A549 (cell line): ENCODE data around the gene RMRP. TPM values are rescaled to one million over a fixed set of nuclear protein-coding genes. Genes with fewer than 3 reads are reported as not detected.
A peak's percentile ranks its signal among the peaks of the same experiment; 100 is the strongest.

ENCODE experiments used
- ATAC-seq, 2 experiments: fragments of 200-7000 bp in 1 of 2; fragments of >200 bp in 1 of 2; cut with Nextera tagmentation in 1 of 2; cut with Tn5 transposase in 1 of 2; 3 replicates each; pipeline versions ENCODE4 v1.8.0 to v1.9.1; 2018 to 2020; ENCODE audit warnings: mild to moderate bottlenecking in 1 of 2, moderate library complexity in 1 of 2
- CTCF ChIA-PET: fragments of 300-600 bp; sonication (Branson Sonifier 250); formaldehyde crosslinking; extraction: SDS; loops from one replicate; lab custom pipeline; 2021; ENCODE audit warnings: antibody characterized with exemption, inconsistent platforms; lab: Yijun Ruan, JAX
- POLR2A ChIA-PET: fragments of 350-600 bp; formaldehyde crosslinking; extraction: SDS; loops from one replicate; lab custom pipeline; 2021; ENCODE audit warnings: antibody characterized with exemption, inconsistent platforms; lab: Yijun Ruan, JAX
- DNase-seq, 2 experiments: peaks; one replicate each; pipeline versions ENCODE4 v3.0.0 to v3.0.0-alpha.2; 2011 to 2016; ENCODE audit warnings: low read depth in 1 of 2, low spot score in 1 of 2
- FAIRE-seq: peaks from 2 replicates; lab custom pipeline; 2011; peaks lifted over from hg19 to GRCh38; lab: Jason Lieb, UNC
- H3K27ac ChIP-seq, 2 experiments: fragments of >200 bp; sonication (Bioruptor Twin); formaldehyde crosslinking; 3 replicates each; pipeline ENCODE4 v1.5.1; 2016 to 2017
- H3K4me1 ChIP-seq: fragments of >200 bp; sonication (Bioruptor Twin); formaldehyde crosslinking; 3 replicates; pipeline ENCODE4 v1.6.1; 2016
- H3K4me2 ChIP-seq: fragments of >200 bp; sonication (Bioruptor Twin); formaldehyde crosslinking; 3 replicates; pipeline ENCODE4 v1.6.1; 2016
- H3K4me3 ChIP-seq: fragments of >200 bp; sonication (Bioruptor Twin); formaldehyde crosslinking; 3 replicates; pipeline ENCODE4 v1.5.1; 2016
- H3K9me3 ChIP-seq: fragments of >200 bp; sonication (Bioruptor Twin); formaldehyde crosslinking; 3 replicates; pipeline ENCODE4 v1.6.1; 2016
- BHLHE40 ChIP-seq: IDR thresholded peaks from 2 replicates; pipeline ENCODE4 v1.6.1; 2012; ENCODE audit warnings: low read depth, low read length, inconsistent platforms
- CBX2 ChIP-seq: fragments of 200-600 bp; sonication (generic); IDR thresholded peaks from 2 replicates; pipeline ENCODE4 v1.6.1; 2016; ENCODE audit warnings: low read depth, mild to moderate bottlenecking, borderline replicate concordance
- CBX8 ChIP-seq: fragments of 200-600 bp; sonication (generic); IDR thresholded peaks from 2 replicates; pipeline ENCODE4 v1.6.1; 2016
- CEBPB ChIP-seq, 2 experiments: fragments of >200 bp in 1 of 2; sonication (Bioruptor Twin) in 1 of 2; formaldehyde crosslinking in 1 of 2; IDR thresholded peaks; 2 replicates each; pipeline ENCODE4 v1.6.1; 2012 to 2016
- ESRRA ChIP-seq: fragments of 150-350 bp; IDR thresholded peaks from 2 replicates; pipeline ENCODE4 v1.6.1; 2014; ENCODE audit warnings: mild to moderate bottlenecking, low read length, borderline replicate concordance
- FOSL2 ChIP-seq, 2 experiments: fragments of 450-650 bp in 1 of 2; fragments of >200 bp in 1 of 2; sonication (Bioruptor Twin) in 1 of 2; formaldehyde crosslinking; IDR thresholded peaks; 2 replicates each; pipeline versions ENCODE4 v1.5.0 to v1.6.1; 2016 to 2020; ENCODE audit warnings: mild to moderate bottlenecking in 1 of 2, moderate library complexity in 1 of 2
- GATA3 ChIP-seq: IDR thresholded peaks from 2 replicates; pipeline ENCODE4 v1.6.1; 2012; ENCODE audit warnings: borderline replicate concordance
- HEYL ChIP-seq: fragments of 250-450 bp; sonication (Bioruptor Pico); IDR thresholded peaks from 2 replicates; pipeline ENCODE4 v1.8.0; 2021; ENCODE audit warnings: mild to moderate bottlenecking, moderate library complexity
- HOXB13 ChIP-seq: fragments of 250-450 bp; sonication (Bioruptor Pico); IDR thresholded peaks from 2 replicates; pipeline ENCODE4 v1.5.0; 2020; ENCODE audit warnings: low read depth, mild to moderate bottlenecking, moderate library complexity
- HOXB5 ChIP-seq: fragments of 250-450 bp; sonication (Bioruptor Pico); IDR thresholded peaks from 2 replicates; pipeline ENCODE4 v1.5.0; 2020; ENCODE audit warnings: mild to moderate bottlenecking, moderate library complexity
- JUN ChIP-seq, 2 experiments: fragments of >200 bp; sonication (Bioruptor Twin); formaldehyde crosslinking; IDR thresholded peaks; 2 replicates in 1 of 2; 3 replicates in 1 of 2; pipeline ENCODE4 v1.6.1; 2016 to 2017
- MAX ChIP-seq: IDR thresholded peaks from 2 replicates; pipeline ENCODE4 v1.6.1; 2012
- MAZ ChIP-seq: fragments of 150-350 bp; IDR thresholded peaks from 2 replicates; pipeline ENCODE4 v1.6.1; 2014; ENCODE audit warnings: antibody characterized with exemption, low read depth, low read length, borderline replicate concordance
- SMC3 ChIP-seq: fragments of >200 bp; sonication (Bioruptor Twin); formaldehyde crosslinking; IDR thresholded peaks from 3 replicates; pipeline ENCODE4 v1.6.1; 2018; ENCODE audit warnings: inconsistent platforms
- TFCP2L1 ChIP-seq: fragments of 250-450 bp; sonication (Bioruptor Pico); IDR thresholded peaks from 2 replicates; pipeline ENCODE4 v1.5.0; 2021; ENCODE audit warnings: mild to moderate bottlenecking
- USF2 ChIP-seq: fragments of 450-650 bp; IDR thresholded peaks from 2 replicates; pipeline ENCODE4 v1.6.1; 2014; ENCODE audit warnings: antibody characterized with exemption
- ZC3H11A ChIP-seq: fragments of 450-650 bp; IDR thresholded peaks from 2 replicates; pipeline ENCODE4 v1.6.1; 2014; ENCODE audit warnings: antibody characterized with exemption, mild to moderate bottlenecking
- ZFP36 ChIP-seq: fragments of 450-650 bp; IDR thresholded peaks from 2 replicates; pipeline ENCODE4 v1.6.1; 2014; ENCODE audit warnings: borderline replicate concordance; ENCODE audit not compliant: partially characterized antibody
- ZSCAN20 ChIP-seq: fragments of 250-450 bp; sonication (Bioruptor Pico); IDR thresholded peaks from 2 replicates; pipeline ENCODE4 v1.8.0; 2022; ENCODE audit warnings: mild to moderate bottlenecking, moderate library complexity
- WGBS: methylation state at CpG from one replicate; pipeline ENCODE4 v1.1.6; 2017; ENCODE audit errors: missing lambda C conversion rate; 5-methylcytosine and 5-hydroxymethylcytosine counted together
- polyA plus RNA-seq, 4 experiments: library from polyadenylated mRNA; depleted of rRNA in 3 of 4; stranded (reverse); fragments of >200 nt; fragmentation: RNase III in 1 of 4; extraction: RNeasy Plus Mini Kit Qiagen cat#74134 plus additional on column Dnase treatment in 1 of 4; gene quantifications; 2 replicates in 3 of 4; 3 replicates in 1 of 4; pipeline ENCODE4 v1.2.3, GENCODE V29; 2011 to 2017
- TF ChIP-seq, protein P1 (sequence below): fragments of 150-350 bp; IDR thresholded peaks from 2 replicates; pipeline ENCODE4 v1.6.1; 2014; ENCODE audit warnings: low read depth, mild to moderate bottlenecking, low read length
- TF ChIP-seq, protein P2 (sequence below): fragments of >200 bp; sonication (Bioruptor Twin); formaldehyde crosslinking; IDR thresholded peaks from 3 replicates; pipeline ENCODE4 v1.6.1; 2016
- TF ChIP-seq, protein P3 (sequence below): fragments of >200 bp; sonication (Bioruptor Twin); formaldehyde crosslinking; IDR thresholded peaks from 2 replicates; pipeline ENCODE4 v1.6.1; 2016

Gene RMRP
- polyA plus RNA-seq, 2 of the 4 experiments (the other 2 are of a cell fraction) = 80.2 TPM; not detected in 1

GRCh38 chr9:35674025-35674361 lies 16.2 kb upstream of the RMRP start:
- POLR2A ChIA-PET = interaction anchor here (0.5 to 1.7 kb wide), 3 partner anchors 16 to 58 kb away, joined by 3 to 18 read pairs (median 4); partner anchors contain the start of genes CREB3, TLN1 and TPM2

DNA sequence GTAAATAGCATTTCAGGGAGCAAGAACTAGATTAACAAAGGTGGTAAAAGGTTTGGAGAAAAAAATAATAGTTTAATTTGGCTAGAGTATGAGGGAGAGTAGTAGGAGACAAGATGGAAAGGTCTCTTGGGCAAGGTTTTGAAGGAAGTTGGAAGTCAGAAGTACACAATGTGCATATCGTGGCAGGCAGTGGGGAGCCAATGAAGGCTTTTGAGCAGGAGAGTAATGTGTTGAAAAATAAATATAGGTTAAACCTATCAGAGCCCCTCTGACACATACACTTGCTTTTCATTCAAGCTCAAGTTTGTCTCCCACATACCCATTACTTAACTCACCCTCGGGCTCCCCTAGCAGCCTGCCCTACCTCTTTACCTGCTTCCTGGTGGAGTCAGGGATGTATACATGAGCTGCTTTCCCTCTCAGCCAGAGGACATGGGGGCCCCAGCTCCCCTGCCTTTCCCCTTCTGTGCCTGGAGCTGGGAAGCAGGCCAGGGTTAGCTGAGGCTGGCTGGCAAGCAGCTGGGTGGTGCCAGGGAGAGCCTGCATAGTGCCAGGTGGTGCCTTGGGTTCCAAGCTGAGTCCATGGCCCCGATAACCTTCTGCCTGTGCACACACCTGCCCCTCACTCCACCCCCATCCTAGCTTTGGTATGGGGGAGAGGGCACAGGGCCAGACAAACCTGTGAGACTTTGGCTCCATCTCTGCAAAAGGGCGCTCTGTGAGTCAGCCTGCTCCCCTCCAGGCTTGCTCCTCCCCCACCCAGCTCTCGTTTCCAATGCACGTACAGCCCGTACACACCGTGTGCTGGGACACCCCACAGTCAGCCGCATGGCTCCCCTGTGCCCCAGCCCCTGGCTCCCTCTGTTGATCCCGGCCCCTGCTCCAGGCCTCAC lies 15.6 kb upstream of the RMRP start, which contains the start of gene CA9:
CA9 (plus strand) TSS at position 797 of the 893 bp plus-strand sequence; CDS start at position 829, 32 bp downstream.
- H3K9me3 ChIP-seq = no peaks in the 10 kb centered on the region
- WGBS = 25% methylated on average over 8 of the region's 10 CpGs
- DNase-seq (peak in 1 of 2 experiments; percentile 46), ATAC-seq (peak; percentile 61 to 65; a peak in 5 of 6 replicates), FAIRE-seq (no peak)
- H3K27ac ChIP-seq = peak within 1 kb of the TSS; percentile 66 to 81
- peak within 1 kb of the TSS; percentile 68 for H3K4me2 ChIP-seq
- TF ChIP-seq ZFP36 = peak; percentile 54
- no peak for TF ChIP-seq CBX2
- TF ChIP-seq USF2 = no peak
- TF ChIP-seq FOSL2 (IDR thresholded peaks at IDR 0.05) = no peak
- no peak for TF ChIP-seq FOSL2 (CRISPR knock-in tag; IDR thresholded peaks at IDR 0.05)
- no peak for TF ChIP-seq HEYL (CRISPR knock-in tag)
- TF ChIP-seq BHLHE40 = no peak
- CTCF ChIA-PET = interaction anchor here (1.0 to 21.5 kb wide), 5 partner anchors 13 to 62 kb away, joined by 3 to 498 read pairs (median 8); partner anchors contain the start of genes ARHGEF39, CCDC107, RMRP and TPM2
- no peak within 1 kb of the TSS for H3K4me3 ChIP-seq
- H3K4me1 ChIP-seq = peaks cover 44% of the 10 kb centered on the region
- POLR2A ChIA-PET = interaction anchor here (0.5 to 1.7 kb wide), 3 partner anchors 17 to 59 kb away, joined by 3 to 18 read pairs (median 4); partner anchors contain the start of genes CREB3, TLN1 and TPM2

More at GRCh38 chr9:35674025-35674361, 16.2 kb upstream of the RMRP start:
- Histone ChIP-seq H3K9me3 (no peaks in the 10 kb centered on the region), H3K27ac (peak overlapping the region; percentile 66 to 81), H3K4me1 (peaks cover 38% of the 10 kb centered on the region), H3K4me2 (peak overlapping the region; percentile 68), H3K4me3 (no peak overlapping the region)
- no peak for TF ChIP-seq ESRRA
- no peak for TF ChIP-seq TFCP2L1 (CRISPR knock-in tag)
- no peak for TF ChIP-seq SMC3
- no peak for TF ChIP-seq MAZ
- TF ChIP-seq, protein P1, sequence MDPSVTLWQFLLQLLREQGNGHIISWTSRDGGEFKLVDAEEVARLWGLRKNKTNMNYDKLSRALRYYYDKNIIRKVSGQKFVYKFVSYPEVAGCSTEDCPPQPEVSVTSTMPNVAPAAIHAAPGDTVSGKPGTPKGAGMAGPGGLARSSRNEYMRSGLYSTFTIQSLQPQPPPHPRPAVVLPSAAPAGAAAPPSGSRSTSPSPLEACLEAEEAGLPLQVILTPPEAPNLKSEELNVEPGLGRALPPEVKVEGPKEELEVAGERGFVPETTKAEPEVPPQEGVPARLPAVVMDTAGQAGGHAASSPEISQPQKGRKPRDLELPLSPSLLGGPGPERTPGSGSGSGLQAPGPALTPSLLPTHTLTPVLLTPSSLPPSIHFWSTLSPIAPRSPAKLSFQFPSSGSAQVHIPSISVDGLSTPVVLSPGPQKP = no peak
- 64% methylated on average over 3 of the region's 3 CpGs for WGBS
- DNase-seq (no peak), FAIRE-seq (no peak), ATAC-seq (no peak)
- CTCF ChIA-PET = interaction anchor here (1.0 to 21.5 kb wide), 4 partner anchors 13 to 63 kb away, joined by 3 to 498 read pairs (median 68); partner anchors contain the start of genes ARHGEF39, CCDC107, RMRP and TPM2

- ATAC-seq (peak; percentile 45 to 61), FAIRE-seq (peak; percentile 68), DNase-seq (peak; percentile 44 to 85)
- ChIA-PET POLR2A (interaction anchor here (1.1 to 1.6 kb wide), 3 partner anchors 20 to 63 kb away, joined by 3 to 13 read pairs (median 4); partner anchors contain the start of genes CREB3, TLN1 and TPM2), CTCF (interaction anchor here (0.6 to 21.5 kb wide), 8 partner anchors 9 to 121 kb away, joined by 3 to 498 read pairs (median 6); partner anchors contain the start of genes ARHGEF39, CCDC107, RMRP and TPM2)
- Histone ChIP-seq H3K4me2 (peak overlapping the region; percentile 74), H3K4me3 (no peak overlapping the region), H3K4me1 (peaks cover 58% of the 10 kb centered on the region), H3K27ac (peak overlapping the region; percentile 82 to 91), H3K9me3 (no peaks in the 10 kb centered on the region)
- 33% methylated on average over 6 of the region's 6 CpGs for WGBS
- no peak for TF ChIP-seq HOXB13 (CRISPR knock-in tag)
- no peak for TF ChIP-seq BHLHE40
- no peak for TF ChIP-seq CEBPB (IDR thresholded peaks at IDR 0.05)
- TF ChIP-seq, protein P2, sequence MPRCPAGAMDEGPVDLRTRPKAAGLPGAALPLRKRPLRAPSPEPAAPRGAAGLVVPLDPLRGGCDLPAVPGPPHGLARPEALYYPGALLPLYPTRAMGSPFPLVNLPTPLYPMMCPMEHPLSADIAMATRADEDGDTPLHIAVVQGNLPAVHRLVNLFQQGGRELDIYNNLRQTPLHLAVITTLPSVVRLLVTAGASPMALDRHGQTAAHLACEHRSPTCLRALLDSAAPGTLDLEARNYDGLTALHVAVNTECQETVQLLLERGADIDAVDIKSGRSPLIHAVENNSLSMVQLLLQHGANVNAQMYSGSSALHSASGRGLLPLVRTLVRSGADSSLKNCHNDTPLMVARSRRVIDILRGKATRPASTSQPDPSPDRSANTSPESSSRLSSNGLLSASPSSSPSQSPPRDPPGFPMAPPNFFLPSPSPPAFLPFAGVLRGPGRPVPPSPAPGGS = 0 out of 3 replicates have a peak, but pooled peaks have one; percentile 25
- TF ChIP-seq JUN (IDR thresholded peaks at IDR 0.05) = peak in 1 of 2 experiments; percentile 49; a peak in 1 of 5 replicates
- no peak for TF ChIP-seq ZC3H11A
- no peak for TF ChIP-seq FOSL2 (IDR thresholded peaks at IDR 0.05)
- no peak for TF ChIP-seq FOSL2 (CRISPR knock-in tag; IDR thresholded peaks at IDR 0.05)
- peak; percentile 19; the same call in 1 of the 2 replicates for TF ChIP-seq MAX
- no peak for TF ChIP-seq CBX2
- TF ChIP-seq, protein P1 = no peak
- no peak for TF ChIP-seq CBX8
- TF ChIP-seq GATA3 = no peak
- TF ChIP-seq, protein P3, sequence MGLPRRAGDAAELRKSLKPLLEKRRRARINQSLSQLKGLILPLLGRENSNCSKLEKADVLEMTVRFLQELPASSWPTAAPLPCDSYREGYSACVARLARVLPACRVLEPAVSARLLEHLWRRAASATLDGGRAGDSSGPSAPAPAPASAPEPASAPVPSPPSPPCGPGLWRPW = no peak
- TF ChIP-seq HOXB5 (CRISPR knock-in tag) = no peak
- TF ChIP-seq ZSCAN20 (CRISPR knock-in tag) = no peak
- TF ChIP-seq HEYL (CRISPR knock-in tag) = no peak
Observed at GRCh38 chr9:35669331-35670145, 11.7 kb upstream of the RMRP start.
